Measurements from ENCODE around the gene LRRC8C.

The LRRC8C gene

GRCh38 chr1:89715677-89716076, 82.8 kb downstream of the LRRC8C start:
- DNase-seq, result no peak
- in situ Hi-C loops (cut with HindIII; ENCODE audit: low pct_ligation_motif_present, low pct_unique_long_range_greater_than_20kb, low sequenced_read_pairs), result no loop called here

GRCh38 chr1:89719502-89720306, 86.8 kb downstream of the LRRC8C start:
- DNase-seq, result no peak
- in situ Hi-C loops (cut with HindIII; ENCODE audit: low pct_ligation_motif_present, low pct_unique_long_range_greater_than_20kb, low sequenced_read_pairs), result no loop called here

GRCh38 chr1:89720839-89721238, 87.9 kb downstream of the LRRC8C start:
- in situ Hi-C loops (cut with HindIII; ENCODE audit: low pct_ligation_motif_present, low pct_unique_long_range_greater_than_20kb, low sequenced_read_pairs), result no loop called here

GRCh38 chr1:89721351-89721750, 88.4 kb downstream of the LRRC8C start:
- DNase-seq, result no peak
- in situ Hi-C loops (cut with HindIII; ENCODE audit: low pct_ligation_motif_present, low pct_unique_long_range_greater_than_20kb, low sequenced_read_pairs), result no loop called here

More at GRCh38 chr1:89720839-89721238, 87.9 kb downstream of the LRRC8C start:
- DNase-seq, result no peak

GRCh38 chr1:89723144-89723543, 90.2 kb downstream of the LRRC8C start:
- in situ Hi-C loops (cut with HindIII; ENCODE audit: low pct_ligation_motif_present, low pct_unique_long_range_greater_than_20kb, low sequenced_read_pairs), result no loop called here
- no peak for DNase-seq

GRCh38 chr1:89723863-89724262, 90.9 kb downstream of the LRRC8C start:
- in situ Hi-C loops (cut with HindIII; ENCODE audit: low pct_ligation_motif_present, low pct_unique_long_range_greater_than_20kb, low sequenced_read_pairs), result no loop called here
- no peak for DNase-seq

- DNase-seq, result no peak
- in situ Hi-C loops (cut with HindIII; ENCODE audit: low pct_ligation_motif_present, low pct_unique_long_range_greater_than_20kb, low sequenced_read_pairs), result loop anchor here (25.0 kb wide), 1 partner anchor 237 kb away; no protein-coding TSS in a partner anchor
Measured at GRCh38 chr1:89724369-89725010, 91.6 kb downstream of the LRRC8C start.

GRCh38 chr1:89725011-89725370, 92.1 kb downstream of the LRRC8C start:
- no peak for DNase-seq
- in situ Hi-C loops (cut with HindIII; ENCODE audit: low pct_ligation_motif_present, low pct_unique_long_range_greater_than_20kb, low sequenced_read_pairs), result loop anchor here (25.0 kb wide), 1 partner anchor 238 kb away; no protein-coding TSS in a partner anchor

GRCh38 chr1:89725631-89726030, 92.7 kb downstream of the LRRC8C start:
- no peak for DNase-seq
- in situ Hi-C loops (cut with HindIII; ENCODE audit: low pct_ligation_motif_present, low pct_unique_long_range_greater_than_20kb, low sequenced_read_pairs), result loop anchor here (25.0 kb wide), 1 partner anchor 238 kb away; no protein-coding TSS in a partner anchor

- DNase-seq, result no peak
- in situ Hi-C loops (cut with HindIII; ENCODE audit: low pct_ligation_motif_present, low pct_unique_long_range_greater_than_20kb, low sequenced_read_pairs), result loop anchor here (25.0 kb wide), 1 partner anchor 240 kb away; no protein-coding TSS in a partner anchor
Measured at GRCh38 chr1:89727517-89728312, 94.8 kb downstream of the LRRC8C start.

GRCh38 chr1:89728381-89728780, 95.5 kb downstream of the LRRC8C start:
- in situ Hi-C loops (cut with HindIII; ENCODE audit: low pct_ligation_motif_present, low pct_unique_long_range_greater_than_20kb, low sequenced_read_pairs), result loop anchor here (25.0 kb wide), 1 partner anchor 241 kb away; no protein-coding TSS in a partner anchor
- DNase-seq, result no peak

GRCh38 chr1:89732206-89732605, 99.3 kb downstream of the LRRC8C start:
- in situ Hi-C loops (cut with HindIII; ENCODE audit: low pct_ligation_motif_present, low pct_unique_long_range_greater_than_20kb, low sequenced_read_pairs), result loop anchor here (25.0 kb wide), 1 partner anchor 245 kb away; no protein-coding TSS in a partner anchor
- no peak for DNase-seq

GRCh38 chr1:89732643-89733222, 99.8 kb downstream of the LRRC8C start:
- no peak for DNase-seq
- in situ Hi-C loops (cut with HindIII; ENCODE audit: low pct_ligation_motif_present, low pct_unique_long_range_greater_than_20kb, low sequenced_read_pairs), result loop anchor here (25.0 kb wide), 1 partner anchor 245 kb away; no protein-coding TSS in a partner anchor

GRCh38 chr1:89733748-89734147, 100.8 kb downstream of the LRRC8C start:
- in situ Hi-C loops (cut with HindIII; ENCODE audit: low pct_ligation_motif_present, low pct_unique_long_range_greater_than_20kb, low sequenced_read_pairs), result loop anchor here (25.0 kb wide), 1 partner anchor 246 kb away; no protein-coding TSS in a partner anchor
- DNase-seq, result no peak

- in situ Hi-C loops (cut with HindIII; ENCODE audit: low pct_ligation_motif_present, low pct_unique_long_range_greater_than_20kb, low sequenced_read_pairs), result loop anchor here (25.0 kb wide), 1 partner anchor 247 kb away; no protein-coding TSS in a partner anchor
- DNase-seq, result no peak
Measured at GRCh38 chr1:89734442-89734841, 101.5 kb downstream of the LRRC8C start.

GRCh38 chr1:89735479-89735878, 102.6 kb downstream of the LRRC8C start:
- in situ Hi-C loops (cut with HindIII; ENCODE audit: low pct_ligation_motif_present, low pct_unique_long_range_greater_than_20kb, low sequenced_read_pairs), result loop anchor here (25.0 kb wide), 1 partner anchor 248 kb away; no protein-coding TSS in a partner anchor
- no peak for DNase-seq

- no peak for DNase-seq
- in situ Hi-C loops (cut with HindIII; ENCODE audit: low pct_ligation_motif_present, low pct_unique_long_range_greater_than_20kb, low sequenced_read_pairs), result loop anchor here (25.0 kb wide), 1 partner anchor 250 kb away; no protein-coding TSS in a partner anchor
Measured at GRCh38 chr1:89736937-89737733, 104.2 kb downstream of the LRRC8C start.

Data from ACHN (cell line).